Measurements from ENCODE around the gene SLC22A31. TPM values are rescaled to one million over a fixed set of nuclear protein-coding genes. Genes with fewer than 3 reads are reported as not detected.
A peak's percentile ranks its signal among the peaks of the same experiment; 100 is the strongest.

The SLC22A31 gene
- total RNA-seq, 1 donor from 2014 or later = not detected

- no peak for DNase-seq (ENCODE audit: low read depth)
These were observed 16.7 kb upstream of the SLC22A31 start for GRCh38 chr16:89217138-89217387.

- DNase-seq (ENCODE audit: low read depth) = peak; percentile 82
These were observed 16.2 kb upstream of the SLC22A31 start for GRCh38 chr16:89216315-89217137.

- peak; percentile 86 for DNase-seq (ENCODE audit: low read depth)
These were observed 10.7 kb upstream of the SLC22A31 start for GRCh38 chr16:89210904-89211515.

- peak; percentile 36 for DNase-seq (ENCODE audit: low read depth)
These were observed 10.0 kb upstream of the SLC22A31 start for GRCh38 chr16:89210165-89210903.

- no peak for DNase-seq (ENCODE audit: low read depth)
These were observed 9.2 kb upstream of the SLC22A31 start for GRCh38 chr16:89209522-89210044.

- DNase-seq (ENCODE audit: low read depth) = no peak
These were observed 7.7 kb upstream of the SLC22A31 start for GRCh38 chr16:89207993-89208392.

- no peak for DNase-seq (ENCODE audit: low read depth)
These were observed 2.3 kb upstream of the SLC22A31 start for GRCh38 chr16:89202422-89203215.

- peak; percentile 63 for DNase-seq (ENCODE audit: low read depth)
These were observed 1.4 kb upstream of the SLC22A31 start for GRCh38 chr16:89201439-89202377.

- DNase-seq (ENCODE audit: low read depth) = no peak
These were observed 594 bp upstream of the SLC22A31 start for GRCh38 chr16:89200850-89201411.

- DNase-seq (ENCODE audit: low read depth) = peak; percentile 29
These were observed 855 bp downstream of the SLC22A31 start for GRCh38 chr16:89199241-89200123.

GRCh38 chr16:89198417-89199240 lies 1.7 kb downstream of the SLC22A31 start:
- DNase-seq (ENCODE audit: low read depth) = peak; percentile 46

GRCh38 chr16:89197633-89198416 lies 2.5 kb downstream of the SLC22A31 start:
- DNase-seq (ENCODE audit: low read depth) = peak; percentile 75

- DNase-seq (ENCODE audit: low read depth) = no peak
These were observed 3.2 kb downstream of the SLC22A31 start for GRCh38 chr16:89197033-89197632.

GRCh38 chr16:89195521-89196171 lies 4.7 kb downstream of the SLC22A31 start:
- no peak for DNase-seq (ENCODE audit: low read depth)

GRCh38 chr16:89194340-89195311 lies 5.7 kb downstream of the SLC22A31 start:
- DNase-seq (ENCODE audit: low read depth) = no peak

Data from myocyte (in vitro differentiated cells).